Prostate gland (tissue), 2 donors: ENCODE data around the gene LMCD1. TPM values are rescaled to one million over a fixed set of nuclear protein-coding genes. Genes with fewer than 3 reads are reported as not detected.

ENCODE experiments used
- DNase-seq: peaks from one replicate; pipeline ENCODE4 v3.0.0-alpha.2; 2019; ENCODE audit warnings: low spot score
- H3K27ac ChIP-seq, 2 donors: fragments of 200-600 bp; sonication (generic); 2 replicates each; pipeline ENCODE4 v1.5.1; 2017 to 2019
- H3K27me3 ChIP-seq: fragments of 200-600 bp; sonication (generic); replicated peaks from 2 replicates; pipeline ENCODE4 v1.5.1; 2019; ENCODE audit not compliant: insufficient read depth
- H3K36me3 ChIP-seq, 2 donors: fragments of 200-600 bp; sonication (generic); 1 replicate in 1 of 2; 2 replicates in 1 of 2; pipeline versions ENCODE4 v1.5.1 to v1.8.1; 2017 to 2019
- H3K4me1 ChIP-seq: fragments of 200-600 bp; sonication (generic); replicated peaks from 2 replicates; pipeline ENCODE4 v1.5.1; 2019
- H3K4me3 ChIP-seq, 2 donors: fragments of 200-600 bp; sonication (generic); 2 replicates each; pipeline ENCODE4 v1.5.1; 2017 to 2019
- H3K9me3 ChIP-seq: fragments of 200-600 bp; sonication (generic); 2 replicates; pipeline ENCODE4 v1.5.1; 2017
- CTCF ChIP-seq, 4 experiments: fragments of 200-600 bp in 2 of 4; fragments of 450-650 bp in 2 of 4; sonication (generic) in 2 of 4; IDR thresholded peaks; 1 replicate in 3 of 4; 2 replicates in 1 of 4; pipeline ENCODE4 v1.5.1; 2016 to 2019; ENCODE audit warnings: antibody characterized with exemption in 4 of 4, mild to moderate bottlenecking in 2 of 4, moderate library complexity in 2 of 4
- POLR2A ChIP-seq: fragments of 450-650 bp; IDR thresholded peaks from one replicate; pipeline ENCODE4 v1.6.1; 2016; ENCODE audit warnings: antibody characterized with exemption, mild to moderate bottlenecking
- POLR2AphosphoS5 ChIP-seq: sonication (generic); formaldehyde crosslinking; IDR thresholded peaks from one replicate; pipeline ENCODE4 v1.6.1; 2017; ENCODE audit warnings: antibody characterized with exemption
- WGBS: methylation state at CpG from one replicate; pipeline ENCODE4 v1.1.5; 2018; 5-methylcytosine and 5-hydroxymethylcytosine counted together
- intact Hi-C: fragments of 100-400 bp; cut with DNase I; formaldehyde crosslinking; loops from one replicate; pipeline ENCODE4 v1.14.2; 2022
- total RNA-seq, 2 donors: library from RNA; depleted of rRNA; stranded (reverse); fragments of >200 nt; gene quantifications; one replicate each; pipeline ENCODE4 v1.1.0, GENCODE V29; 2016

LMCD1 gene
- total RNA-seq, 2 donors from 2014 or later, result 73.0 to 144 TPM

- no peak for TF ChIP-seq POLR2A
- TF ChIP-seq CTCF (IDR thresholded peaks at IDR 0.05), result no peak
- TF ChIP-seq POLR2AphosphoS5, result no peak
- Histone ChIP-seq H3K27me3 (no peaks in the 10 kb centered on the region), H3K27ac (no peak overlapping the region), H3K9me3 (no peaks in the 10 kb centered on the region), H3K4me1 (no peaks in the 10 kb centered on the region), H3K36me3 (no peaks in the 10 kb centered on the region), H3K4me3 (no peak overlapping the region)
- no peak for DNase-seq
- 42% methylated on average over 1 of the region's 1 CpG for WGBS
- intact Hi-C loops, result no loop called here
These were observed 29.0 kb downstream of the LMCD1 start for GRCh38 chr3:8530581-8530980.

- no peak overlapping the region for H3K27ac ChIP-seq
- no peak for TF ChIP-seq POLR2AphosphoS5
- no peak for TF ChIP-seq CTCF (IDR thresholded peaks at IDR 0.05)
- TF ChIP-seq POLR2A, result no peak
- intact Hi-C loops, result no loop called here
- no peaks in the 10 kb centered on the region for H3K4me1 ChIP-seq
- 60% methylated on average over 7 of the region's 7 CpGs for WGBS
- H3K9me3 ChIP-seq, result no peaks in the 10 kb centered on the region
- no peak overlapping the region for H3K4me3 ChIP-seq
- no peaks in the 10 kb centered on the region for H3K36me3 ChIP-seq
- H3K27me3 ChIP-seq, result no peaks in the 10 kb centered on the region
- DNase-seq, result no peak
These were observed 30.7 kb downstream of the LMCD1 start for GRCh38 chr3:8532251-8532871.

GRCh38 chr3:8536096-8537056 lies 34.8 kb downstream of the LMCD1 start:
- Histone ChIP-seq H3K4me3 (no peak overlapping the region), H3K27ac (no peak overlapping the region), H3K36me3 (no peaks in the 10 kb centered on the region), H3K4me1 (no peaks in the 10 kb centered on the region), H3K27me3 (no peaks in the 10 kb centered on the region), H3K9me3 (no peaks in the 10 kb centered on the region)
- TF ChIP-seq POLR2AphosphoS5 (no peak), POLR2A (no peak), CTCF (IDR thresholded peaks at IDR 0.05) (no peak)
- no peak for DNase-seq
- intact Hi-C loops, result no loop called here
- WGBS, result 74% methylated on average over 8 of the region's 8 CpGs

- TF ChIP-seq POLR2AphosphoS5, result no peak
- no peak for TF ChIP-seq POLR2A
- TF ChIP-seq CTCF (IDR thresholded peaks at IDR 0.05), result no peak
- no peaks in the 10 kb centered on the region for H3K9me3 ChIP-seq
- H3K4me3 ChIP-seq, result no peak overlapping the region
- H3K36me3 ChIP-seq, result no peaks in the 10 kb centered on the region
- no peak for DNase-seq
- H3K27me3 ChIP-seq, result no peaks in the 10 kb centered on the region
- no peaks in the 10 kb centered on the region for H3K4me1 ChIP-seq
- H3K27ac ChIP-seq, result no peak overlapping the region
- intact Hi-C loops, result no loop called here
- WGBS, result 93% methylated on average over 1 of the region's 1 CpG
These were observed 35.8 kb downstream of the LMCD1 start for GRCh38 chr3:8537440-8537839.
